ENCODE measurements around the gene ZFYVE16.
A peak's percentile ranks its signal among the peaks of the same experiment; 100 is the strongest.
"Not testable (repeated sequence)": the region's sequence is repeated elsewhere in the genome, so short reads cannot be mapped to it uniquely, and the experiment has no call there.

The ZFYVE16 gene

DNA sequence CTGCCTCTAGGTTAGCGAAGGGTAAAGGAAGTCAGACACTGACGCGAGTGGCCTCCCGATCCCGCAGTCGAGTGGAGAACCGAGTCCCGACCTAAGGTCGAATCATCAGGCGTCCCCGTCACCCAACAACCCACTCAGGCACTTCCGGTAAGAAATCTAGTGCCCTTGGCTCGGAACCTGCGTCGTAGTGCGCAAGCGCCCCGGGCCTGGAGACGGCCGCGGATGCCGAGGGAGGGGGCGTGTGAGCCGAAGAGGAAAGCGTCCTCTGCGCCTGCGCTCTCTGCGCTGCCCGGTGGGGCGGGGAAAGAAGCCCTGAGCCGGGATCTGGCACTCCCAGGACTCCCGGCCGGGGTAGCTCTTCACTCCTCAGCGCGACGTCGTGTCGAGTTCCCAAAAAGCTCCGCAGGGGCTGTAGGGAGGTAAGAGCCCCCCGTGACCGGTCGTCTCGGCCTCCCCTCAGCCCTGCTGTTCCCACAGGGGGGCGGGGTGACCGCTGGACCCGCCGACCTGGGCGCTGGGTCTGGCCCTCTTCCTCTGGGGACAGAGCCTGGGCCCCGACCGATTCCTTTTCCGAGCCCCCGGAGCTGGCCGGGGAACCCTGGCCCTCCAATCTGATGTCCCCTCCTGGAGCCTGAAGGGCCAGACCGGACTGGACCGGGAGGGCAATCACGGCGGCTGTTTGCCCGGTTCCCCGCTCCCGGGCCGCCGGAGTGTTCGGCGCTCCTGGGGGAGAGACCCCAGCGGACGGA is at the start of gene ZFYVE16:
Gene ZFYVE16 (plus strand): TSS at position 330 of the 749 bp plus-strand sequence. CDS start 26,084 bp downstream, outside the sequence.
- DNase-seq (ENCODE audit: low read depth): peak; percentile 98

DNA sequence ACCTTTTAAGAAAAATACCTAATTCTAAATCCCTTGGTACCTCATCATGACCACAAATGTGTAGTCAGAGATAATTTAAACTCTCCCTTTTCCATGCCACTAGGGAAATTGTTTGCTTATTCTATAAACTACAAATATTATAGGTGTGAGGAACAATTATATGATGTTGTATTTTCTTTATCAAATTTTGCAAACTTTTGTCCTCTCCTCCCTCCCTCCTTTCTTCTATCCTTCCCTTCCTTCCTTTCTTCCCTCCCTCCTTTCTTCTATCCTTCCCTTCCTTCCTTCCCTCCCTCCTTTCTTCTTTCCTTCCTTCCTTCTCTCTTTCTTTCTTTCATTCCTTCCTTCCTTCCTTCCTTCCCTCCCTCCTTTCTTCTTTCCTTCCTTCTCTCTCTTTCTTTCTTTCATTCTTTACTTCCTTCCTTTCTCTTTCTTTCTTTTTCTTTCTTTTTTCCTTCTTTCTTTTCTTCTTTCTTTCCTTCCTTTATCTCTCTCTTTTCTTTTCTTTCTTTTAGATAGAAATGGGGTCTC is 46.9 kb upstream of the ZFYVE16 start:
- DNase-seq (ENCODE audit: low read depth): no peak

DNA sequence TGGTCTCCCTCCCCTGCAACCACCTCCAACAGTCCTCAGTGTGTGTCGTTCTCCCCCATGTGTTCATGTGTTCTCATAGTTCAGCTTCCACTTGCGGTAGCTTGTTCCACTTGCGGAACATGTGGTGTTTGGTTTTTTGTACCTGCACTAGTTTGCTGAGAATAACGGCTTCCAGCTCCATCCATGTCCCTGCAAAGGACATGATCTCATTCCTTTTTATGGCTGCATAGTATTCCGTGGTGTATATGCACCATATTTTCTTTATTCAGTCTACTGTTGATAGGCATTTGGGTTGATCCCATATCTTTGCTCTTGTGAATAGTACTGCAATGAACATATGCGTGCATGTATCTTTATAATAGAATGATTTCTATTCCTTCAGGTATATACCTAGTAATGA is 43.0 kb upstream of the ZFYVE16 start:
- no peak for DNase-seq (ENCODE audit: low read depth)

DNA sequence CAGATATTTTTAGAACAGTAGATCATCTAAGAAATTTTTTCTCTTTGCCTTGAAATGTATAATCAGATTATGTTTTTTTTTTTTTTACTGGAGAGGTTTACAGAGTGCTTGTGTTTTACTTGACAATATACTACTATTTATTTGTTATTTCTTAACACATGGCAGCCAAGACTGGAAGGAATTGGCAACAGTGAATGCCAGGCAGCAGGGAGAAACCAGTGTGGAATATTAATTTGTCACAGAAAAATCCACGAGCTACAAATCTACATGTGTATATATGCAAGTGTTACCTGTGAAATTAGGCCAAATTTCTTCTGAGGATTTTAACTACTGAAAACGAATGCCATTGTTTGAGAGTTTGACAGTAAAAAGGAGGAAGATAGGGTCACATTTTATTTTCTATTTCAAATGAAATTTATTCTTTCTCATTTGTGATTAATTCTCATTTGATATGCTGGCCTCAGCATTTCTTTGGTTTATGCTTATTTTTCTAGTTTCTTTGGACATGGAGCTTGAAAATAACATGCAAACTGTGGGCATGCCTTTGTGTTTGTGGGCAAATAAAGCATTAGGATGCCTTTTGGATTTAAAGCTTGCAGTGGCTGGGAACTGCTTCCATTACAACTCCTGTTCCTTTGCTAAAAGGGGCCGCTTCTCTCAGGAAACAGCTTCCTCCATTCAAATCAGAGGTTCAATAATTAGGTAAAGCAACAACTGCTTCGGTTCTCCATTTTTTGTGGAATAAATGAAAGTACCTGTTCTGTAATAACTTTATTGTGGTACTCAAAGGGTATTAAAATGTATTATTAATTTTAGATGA is 39.0 kb upstream of the ZFYVE16 start:
- DNase-seq (ENCODE audit: low read depth): no peak

DNA sequence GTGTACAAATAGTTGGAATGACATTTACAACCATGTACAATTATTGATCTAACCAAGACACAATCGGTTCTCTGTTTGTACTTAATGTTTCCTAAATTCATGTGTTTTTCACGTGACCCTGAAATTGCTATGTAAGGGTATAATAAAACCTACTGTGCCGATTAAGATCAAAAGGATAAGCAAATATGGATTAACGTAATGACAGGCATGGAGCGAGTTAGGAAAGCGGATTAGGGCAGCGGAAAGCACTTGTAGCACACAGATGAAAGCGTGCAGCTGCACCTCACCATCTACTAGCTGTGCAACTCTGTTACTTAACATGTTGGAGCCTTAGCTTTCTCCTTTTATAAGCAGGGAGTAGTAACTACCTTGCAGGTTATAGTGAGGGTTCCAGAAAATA is 38.3 kb upstream of the ZFYVE16 start:
- no peak for DNase-seq (ENCODE audit: low read depth)

DNA sequence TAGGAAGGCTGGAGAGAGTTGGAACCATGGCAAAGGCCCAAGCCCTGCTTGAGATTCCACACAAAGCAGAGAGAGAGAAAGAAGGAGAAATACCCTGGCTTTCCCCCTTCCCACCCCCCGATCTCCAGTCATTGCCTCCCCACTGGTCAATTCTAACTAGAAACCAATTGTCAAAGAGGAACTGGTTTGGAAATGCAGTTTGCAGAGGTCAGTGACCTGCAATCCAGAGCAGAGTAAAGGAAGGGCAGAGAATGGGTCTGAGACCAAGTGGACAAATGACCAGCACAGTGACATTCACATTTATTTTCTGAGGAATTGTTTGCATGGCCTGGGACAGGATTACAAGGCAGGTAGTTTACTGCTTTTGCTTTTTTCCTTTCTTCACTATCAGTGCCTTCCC is 37.5 kb upstream of the ZFYVE16 start:
- no peak for DNase-seq (ENCODE audit: low read depth)

DNA sequence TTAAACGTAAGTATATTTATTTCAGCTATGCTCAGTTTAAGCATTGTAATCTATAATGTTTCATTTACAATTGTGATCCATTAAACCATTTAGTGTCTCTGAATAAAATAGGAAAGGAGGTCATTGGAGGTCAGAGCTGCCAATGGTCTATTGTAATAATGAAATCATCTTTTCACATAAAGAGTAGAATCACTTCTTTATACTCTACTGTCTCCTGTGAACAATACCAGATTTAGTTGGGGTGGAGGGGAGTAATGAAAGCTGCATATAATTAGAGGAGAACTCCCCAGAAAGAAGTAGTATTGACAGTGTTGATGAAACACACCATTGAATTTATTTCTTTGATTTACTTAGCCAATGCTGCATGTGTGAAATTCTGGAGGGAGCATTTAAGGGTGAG is 35.1 kb upstream of the ZFYVE16 start:
- DNase-seq (ENCODE audit: low read depth): no peak

DNA sequence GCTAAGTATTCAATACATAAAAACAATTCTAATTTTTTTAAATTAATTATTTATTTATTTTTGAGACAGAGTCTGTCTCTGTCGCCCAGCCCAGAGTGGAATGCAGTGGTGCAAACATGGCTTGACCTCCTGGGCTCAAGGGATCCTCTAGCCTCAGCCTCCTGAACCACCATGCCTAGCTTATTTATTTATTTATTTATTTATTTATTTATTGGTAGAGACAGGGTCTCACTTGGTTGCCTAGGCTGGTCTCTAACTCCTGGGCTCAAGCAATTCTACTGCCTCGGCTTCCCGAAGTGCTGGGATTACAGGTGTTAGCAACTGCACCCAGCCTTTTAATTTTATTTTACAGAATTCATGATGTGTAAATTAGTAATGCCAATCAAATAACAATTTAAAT is 33.7 kb upstream of the ZFYVE16 start:
- DNase-seq (ENCODE audit: low read depth): no peak

DNA sequence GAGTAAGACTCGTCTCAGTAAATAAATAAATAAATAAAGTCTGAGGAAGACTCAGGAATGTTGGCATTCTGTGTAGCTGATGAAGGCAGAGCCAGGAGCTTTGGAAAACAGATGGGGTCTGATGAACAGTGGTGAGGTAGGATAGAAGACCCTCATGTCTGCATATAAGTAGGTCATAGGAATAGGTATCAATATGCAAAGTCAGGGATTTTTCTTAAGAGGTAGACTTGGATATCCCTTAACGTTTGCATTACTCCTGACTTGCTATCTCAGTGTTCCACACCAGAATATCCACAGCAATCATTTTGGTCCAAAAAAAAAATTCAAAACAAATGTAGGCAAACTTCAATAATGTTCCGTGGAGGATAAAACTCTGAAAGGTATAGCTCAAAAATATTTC is 31.3 kb upstream of the ZFYVE16 start:
- no peak for DNase-seq (ENCODE audit: low read depth)

DNA sequence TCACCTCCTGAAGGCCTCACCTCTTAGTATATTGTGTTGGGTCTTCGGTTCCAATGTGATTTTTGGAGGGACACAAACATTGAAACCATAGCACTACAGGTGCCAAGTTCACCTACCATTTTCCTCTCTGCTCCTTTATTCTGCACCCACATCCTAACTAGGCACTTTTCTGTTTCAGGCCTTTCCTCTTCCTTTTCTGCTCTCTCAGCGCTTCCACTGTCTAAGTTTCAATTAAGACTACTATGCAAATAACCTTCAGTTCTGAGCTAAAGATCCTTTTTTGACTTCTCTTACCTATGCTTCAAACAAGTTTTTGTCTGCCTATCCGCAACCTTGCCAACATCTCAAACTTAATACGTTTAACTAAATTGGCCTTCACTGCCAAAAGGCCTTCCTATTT is 25.4 kb upstream of the ZFYVE16 start:
- no peak for DNase-seq (ENCODE audit: low read depth)

DNA sequence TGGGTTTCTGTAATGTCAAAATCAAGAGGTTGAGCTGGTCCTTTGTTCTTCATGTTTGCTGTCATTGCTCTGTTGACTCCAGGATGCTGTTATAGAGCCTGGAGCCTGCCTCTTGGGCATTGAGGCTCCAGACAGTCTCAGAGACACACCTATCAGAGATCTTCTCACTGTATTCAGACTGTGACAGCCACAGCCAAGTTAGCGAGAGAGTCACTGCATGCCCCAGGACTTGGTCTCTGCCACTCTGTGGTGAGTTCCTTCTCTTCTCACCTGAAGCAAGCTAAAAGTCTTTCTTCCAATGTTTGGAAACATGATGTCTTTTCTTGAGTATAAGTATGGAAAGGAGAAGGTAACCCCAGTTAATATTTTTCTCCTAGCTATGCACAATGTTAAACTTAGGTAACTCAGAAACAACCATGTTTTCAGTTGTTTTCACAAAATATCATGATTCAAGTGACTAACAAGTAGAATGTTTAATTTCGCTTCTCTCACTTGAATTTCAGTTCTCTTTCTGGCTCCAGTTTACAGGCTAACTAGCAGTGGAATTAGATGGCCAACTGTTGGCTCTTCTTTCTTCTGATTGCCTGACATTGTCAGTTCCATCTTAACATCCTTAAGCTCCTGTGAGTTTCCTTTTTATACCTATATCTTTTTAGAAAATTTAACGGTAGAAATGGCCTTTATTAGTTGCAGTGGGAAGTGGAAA is 20.6 kb upstream of the ZFYVE16 start:
- DNase-seq (ENCODE audit: low read depth): no peak

DNA sequence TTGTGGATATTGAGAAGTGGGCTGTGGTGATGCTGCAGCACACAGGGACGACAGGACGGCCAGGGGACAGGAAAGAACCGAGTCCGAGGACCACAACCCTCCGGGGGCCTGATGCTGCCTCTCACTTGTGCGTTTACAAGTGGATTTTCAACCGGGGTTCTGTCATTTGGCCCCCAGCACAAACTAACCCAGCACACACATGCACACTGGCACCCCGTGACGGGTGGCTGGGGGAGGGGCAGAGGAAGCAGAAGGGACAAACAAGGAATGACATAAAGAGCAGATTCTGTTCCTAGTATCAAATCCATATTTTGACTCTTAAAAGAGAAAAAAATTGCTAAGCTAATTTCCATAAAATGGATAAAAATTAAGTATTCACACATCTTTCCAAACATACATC is 18.3 kb upstream of the ZFYVE16 start:
- DNase-seq (ENCODE audit: low read depth): no peak

DNA sequence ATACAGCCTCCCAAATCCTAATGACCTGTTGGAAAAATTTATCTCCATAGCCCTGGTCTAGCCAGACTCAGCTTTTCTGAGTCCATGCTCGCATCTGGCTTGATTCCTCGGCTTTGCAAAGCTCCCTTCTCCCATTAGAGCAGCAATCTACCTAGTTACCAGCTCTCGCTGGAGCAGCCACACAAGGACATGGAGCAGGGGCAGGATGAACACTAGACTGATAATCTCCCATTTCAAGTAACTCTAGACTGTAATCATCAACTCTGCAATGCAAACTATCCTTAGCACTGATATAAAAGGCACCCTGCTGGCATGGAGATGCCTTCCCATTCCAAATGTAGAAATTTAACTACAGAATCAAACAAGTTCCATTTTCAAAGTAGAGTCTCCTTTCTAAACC is 17.5 kb upstream of the ZFYVE16 start:
- DNase-seq (ENCODE audit: low read depth): not testable (repeated sequence)

DNA sequence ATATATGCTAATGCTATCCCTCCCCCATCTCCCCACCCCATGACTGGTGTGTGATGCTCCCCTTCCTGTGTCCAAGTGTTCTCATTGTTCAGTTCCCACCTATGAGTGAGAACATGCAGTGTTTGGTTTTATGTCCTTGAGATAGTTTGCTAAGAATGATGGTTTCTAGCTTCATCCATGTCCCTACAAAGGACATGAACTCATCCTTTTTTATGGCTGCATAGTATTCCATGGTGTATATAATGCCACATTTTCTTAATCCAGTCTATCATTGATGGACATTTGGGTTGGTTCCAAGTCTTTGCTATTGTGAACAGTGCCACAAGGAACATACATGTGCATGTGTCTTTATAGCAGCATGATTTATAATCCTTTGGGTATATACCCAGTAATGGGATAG is 16.6 kb upstream of the ZFYVE16 start:
- not testable (repeated sequence) for DNase-seq (ENCODE audit: low read depth)

DNA sequence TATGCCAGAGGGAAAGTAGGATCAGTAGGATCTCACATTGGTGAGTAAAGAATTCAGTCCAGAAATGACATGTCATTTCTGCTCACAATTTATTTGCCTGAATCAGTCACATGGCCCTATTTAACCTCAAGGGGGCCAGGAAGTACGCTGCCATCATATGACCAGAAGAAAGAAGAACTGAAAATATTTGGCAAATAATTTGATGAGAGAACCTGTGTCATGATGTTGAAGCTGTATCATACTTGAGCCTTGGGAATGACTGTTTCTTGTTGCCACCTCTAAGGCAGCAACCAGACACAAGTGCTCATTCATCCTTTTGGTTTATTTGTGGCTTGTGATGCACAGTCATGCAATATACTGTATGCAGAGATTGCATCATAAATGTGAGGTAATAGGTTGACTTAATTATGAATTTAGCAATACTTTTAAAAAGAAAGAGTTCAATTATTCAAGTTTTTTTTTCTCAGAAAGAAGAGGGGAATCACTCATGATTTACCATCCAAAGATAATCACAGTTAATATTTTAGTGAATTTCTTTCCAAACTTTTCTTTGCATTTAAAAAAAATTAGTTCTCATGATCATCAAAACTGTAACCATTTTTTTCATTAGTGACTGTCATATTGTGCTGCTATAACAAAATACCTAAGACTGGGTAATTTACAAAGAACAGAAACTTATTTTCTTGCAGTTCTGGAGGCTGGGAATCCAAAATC is 8.2 kb upstream of the ZFYVE16 start:
- peak; percentile 79 for DNase-seq (ENCODE audit: low read depth)

DNA sequence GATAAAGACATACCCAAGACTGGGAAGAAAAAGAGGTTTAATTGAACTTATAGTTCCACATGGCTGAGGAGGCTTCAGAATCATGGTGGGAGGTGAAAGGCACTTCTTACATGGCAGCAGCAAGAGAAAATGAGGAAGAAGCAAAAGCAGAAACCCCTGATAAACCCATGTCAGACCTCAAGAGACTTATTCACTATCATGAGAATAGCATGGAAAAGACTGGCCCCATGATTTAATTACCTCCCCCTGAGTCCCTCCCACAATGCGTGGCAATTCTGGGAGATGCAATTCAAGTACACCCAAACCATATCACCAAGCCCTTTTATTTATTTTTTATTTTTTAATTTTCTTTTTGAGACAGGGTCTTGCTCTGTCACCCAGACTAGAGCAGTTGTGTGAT is 7.5 kb upstream of the ZFYVE16 start:
- DNase-seq (ENCODE audit: low read depth): not testable (repeated sequence)

DNA sequence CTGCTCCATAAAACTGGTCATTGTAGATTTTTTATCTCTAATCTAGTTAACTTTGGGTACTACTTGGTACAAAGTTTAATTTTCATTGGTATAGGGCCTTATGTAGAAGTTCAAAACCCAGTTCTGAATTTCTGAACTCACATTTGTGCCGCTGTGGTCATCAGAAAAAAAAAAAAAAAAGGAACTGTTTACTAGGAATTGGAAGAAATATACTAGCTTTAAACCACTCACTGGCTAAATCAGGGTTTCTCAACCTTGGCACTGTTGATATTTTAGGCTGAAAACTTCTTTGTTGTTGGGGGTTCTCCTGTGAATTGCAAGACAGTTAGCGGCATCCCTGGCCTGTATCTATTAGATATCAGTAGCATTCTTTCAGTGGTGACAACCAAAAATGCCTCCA is 4.1 kb upstream of the ZFYVE16 start:
- DNase-seq (ENCODE audit: low read depth): no peak

DNA sequence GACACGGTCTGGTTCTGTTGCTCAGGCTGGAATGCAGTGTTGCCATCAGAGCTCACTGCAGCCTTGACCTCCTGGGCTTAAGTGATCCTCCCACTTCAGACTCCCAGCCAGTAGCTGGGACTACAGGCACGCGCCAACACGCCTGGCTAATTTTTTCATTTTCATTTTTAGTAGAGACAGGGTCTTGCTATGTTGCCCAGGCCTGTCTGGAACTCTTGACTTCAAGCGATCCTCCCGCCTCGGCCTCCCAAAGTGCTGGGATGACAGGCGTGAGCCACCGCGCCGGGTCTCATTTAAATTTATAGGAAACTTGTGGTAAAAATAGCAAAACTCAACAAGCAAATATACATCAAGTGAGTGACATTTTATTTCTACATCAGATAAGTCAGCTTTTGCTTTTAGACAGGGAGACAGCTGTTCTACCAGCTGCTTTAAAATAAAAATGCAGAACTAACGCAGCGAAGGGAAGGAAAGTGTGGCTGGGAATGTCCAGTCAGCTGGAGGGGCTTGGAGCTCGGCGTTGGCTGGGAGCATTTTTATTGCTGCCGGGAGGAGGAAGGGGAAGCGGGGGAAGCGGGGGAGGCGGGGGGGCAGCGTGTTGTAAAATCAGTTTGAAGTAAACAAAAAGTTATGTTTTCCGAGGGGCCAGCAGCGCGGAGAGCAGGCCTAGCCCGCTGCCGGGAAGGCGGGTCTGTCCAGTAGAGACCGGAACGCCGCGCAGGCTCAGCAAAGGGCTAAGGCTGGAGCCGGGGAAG is 707 bp upstream of the ZFYVE16 start:
- peak; percentile 19 for DNase-seq (ENCODE audit: low read depth)

DNA sequence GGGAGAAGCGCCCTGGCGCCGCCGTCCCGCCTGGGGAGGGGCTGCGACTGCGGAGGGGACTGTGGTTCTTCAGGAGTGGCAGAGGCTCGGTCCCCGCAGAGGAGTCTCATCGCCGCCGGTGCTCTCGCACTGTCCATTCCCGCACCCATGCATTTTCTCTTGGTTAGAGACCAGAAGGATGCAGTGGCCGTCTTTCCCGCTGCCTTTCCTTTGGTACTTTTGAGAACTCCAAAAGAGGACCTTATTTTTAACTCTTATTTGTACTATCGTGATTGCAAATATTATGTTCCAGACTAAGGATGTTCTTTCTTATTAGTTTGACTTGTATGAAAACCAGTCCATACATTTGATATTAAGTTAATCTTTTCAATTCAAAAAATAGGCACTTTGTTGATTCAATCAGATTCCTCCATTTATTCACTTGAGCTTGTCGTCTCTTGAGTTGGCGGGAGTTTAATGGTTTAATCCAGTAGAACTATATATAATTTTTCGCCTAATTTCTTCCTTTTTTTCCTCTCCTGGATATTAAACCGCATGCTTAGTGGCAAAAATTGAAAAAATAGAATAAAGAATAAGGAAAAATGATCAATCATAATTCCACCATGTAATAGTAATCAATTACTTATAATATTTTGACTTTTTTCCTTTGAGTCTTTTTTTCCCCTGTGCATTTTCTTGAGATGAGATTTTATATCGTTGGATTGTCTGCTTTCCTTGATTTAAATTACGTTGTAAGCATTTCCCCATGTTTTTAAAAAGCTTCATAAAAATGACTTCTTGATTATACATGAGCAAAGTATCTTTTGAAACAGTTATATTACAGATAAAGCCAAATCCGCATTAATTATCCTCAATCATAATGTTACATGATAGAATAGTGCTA is 861 bp downstream of the ZFYVE16 start:
- peak; percentile 76 for DNase-seq (ENCODE audit: low read depth)

DNA sequence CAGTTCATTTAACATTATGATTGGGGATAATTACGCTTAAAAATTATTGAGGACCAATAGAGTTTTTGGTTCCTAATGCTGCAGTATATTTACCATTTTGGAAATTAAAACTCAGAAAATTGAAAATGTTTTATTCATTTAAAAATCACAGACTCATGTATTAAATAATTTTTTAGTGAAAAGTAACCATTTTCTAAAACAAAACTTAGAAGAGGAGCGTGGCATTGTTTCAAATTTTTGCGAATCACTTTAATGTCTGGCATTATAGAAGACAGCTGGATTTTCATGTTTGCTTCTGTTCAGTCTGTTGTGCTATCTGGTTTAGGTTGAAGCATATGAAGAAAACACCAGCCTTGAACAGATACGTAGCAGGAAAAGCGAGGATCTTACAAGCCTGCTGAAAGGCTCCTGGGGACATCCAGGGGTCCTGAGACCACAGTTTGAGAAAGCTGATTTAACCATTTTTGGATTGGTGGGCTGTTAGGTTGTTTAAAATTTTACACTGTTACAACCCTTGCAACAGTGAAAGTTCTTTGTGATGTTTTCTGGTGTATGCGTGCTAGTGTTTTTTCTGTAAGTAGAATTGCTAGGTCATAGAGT is 1.6 kb downstream of the ZFYVE16 start:
- DNase-seq (ENCODE audit: low read depth): peak; percentile 27
